IMR-90 (cell line): Measurements from ENCODE around the gene MRPL10. TPM values are rescaled to one million over a fixed set of nuclear protein-coding genes. Genes with fewer than 3 reads are reported as not detected.

Source experiments
- ATAC-seq: fragments of 200-7000 bp; cut with Tn5 transposase; 2 replicates; pipeline ENCODE4 v1.9.1; 2020; ENCODE audit warnings: low read depth, mild to moderate bottlenecking, moderate library complexity
- BruUV-seq: library from RNA; stranded (reverse); fragments of 400-500 nt; replicated peaks from 2 replicates; lab custom pipeline; 2021; lab: Mats Ljungman, UMichigan
- CTCF ChIA-PET: fragments of 300-600 bp; formaldehyde crosslinking; extraction: SDS; loops from one replicate; lab custom pipeline; 2021; ENCODE audit warnings: antibody characterized with exemption; lab: Yijun Ruan, JAX
- POLR2A ChIA-PET: fragments of 300-600 bp; sonication (Branson Sonifier 250); formaldehyde crosslinking; loops from one replicate; lab custom pipeline; 2022; ENCODE audit warnings: antibody characterized with exemption; ENCODE audit not compliant: unreplicated experiment; lab: Charles Lee
- DNase-seq: peaks from one replicate; pipeline ENCODE4 v3.0.0; 2013
- H2AFZ ChIP-seq: replicated peaks from 2 replicates; pipeline ENCODE3; 2013; ENCODE audit warnings: low read length, mild to moderate bottlenecking; ENCODE audit not compliant: poor library complexity
- H2AK5ac ChIP-seq: 2 replicates; pipeline ENCODE4 v1.6.1; 2013; ENCODE audit warnings: low read depth, low read length, inconsistent platforms
- H2AK9ac ChIP-seq: replicated peaks from 2 replicates; pipeline ENCODE3; 2013; ENCODE audit warnings: mild to moderate bottlenecking, low read depth, low read length, moderate library complexity; ENCODE audit not compliant: poor library complexity
- H2BK120ac ChIP-seq: 2 replicates; pipeline ENCODE4 v1.6.1; 2013; ENCODE audit warnings: low read depth, low read length, inconsistent platforms
- H2BK15ac ChIP-seq: 3 replicates; pipeline ENCODE4 v1.6.1; 2013; ENCODE audit warnings: low read depth, low read length, inconsistent platforms
- H2BK20ac ChIP-seq: 2 replicates; pipeline ENCODE4 v1.6.1; 2013; ENCODE audit warnings: low read depth, mild to moderate bottlenecking, inconsistent platforms, low read length, moderate library complexity
- H2BK5ac ChIP-seq: 2 replicates; pipeline ENCODE4 v1.6.1; 2013; ENCODE audit warnings: mild to moderate bottlenecking, low read depth, low read length, inconsistent platforms; ENCODE audit not compliant: poor library complexity, severe bottlenecking
- H3K14ac ChIP-seq: replicated peaks from 2 replicates; pipeline ENCODE4 v1.6.1; 2013; ENCODE audit warnings: low read depth, low read length, inconsistent platforms
- H3K18ac ChIP-seq: 2 replicates; pipeline ENCODE4 v1.6.1; 2013; ENCODE audit warnings: low read depth, low read length, control low read depth
- H3K23ac ChIP-seq: 2 replicates; pipeline ENCODE4 v1.6.1; 2013; ENCODE audit warnings: low read depth, low read length, inconsistent platforms
- H3K27ac ChIP-seq: 2 replicates; pipeline ENCODE4 v1.5.1; 2013; ENCODE audit warnings: mild to moderate bottlenecking, control low read depth, low read length; ENCODE audit not compliant: insufficient read depth
- H3K27me3 ChIP-seq: 2 replicates; pipeline ENCODE4 v1.6.1; 2013; ENCODE audit warnings: low read length; ENCODE audit not compliant: control insufficient read depth, insufficient read depth
- H3K36me3 ChIP-seq: 2 replicates; pipeline ENCODE4 v1.6.1; 2013; ENCODE audit warnings: low read length, mixed read lengths; ENCODE audit not compliant: control insufficient read depth, insufficient read depth
- H3K4ac ChIP-seq: 2 replicates; pipeline ENCODE4 v1.6.1; 2013; ENCODE audit warnings: low read depth, low read length, inconsistent platforms
- H3K4me1 ChIP-seq: 2 replicates; pipeline ENCODE4 v1.6.1; 2013; ENCODE audit warnings: low read length, mixed read lengths; ENCODE audit not compliant: control insufficient read depth, insufficient read depth
- H3K4me2 ChIP-seq: 2 replicates; pipeline ENCODE4 v1.6.1; 2013; ENCODE audit warnings: low read depth, mild to moderate bottlenecking, control low read depth, low read length, moderate library complexity
- H3K4me3 ChIP-seq: 2 replicates; pipeline ENCODE4 v1.5.1; 2013; ENCODE audit warnings: low read depth, mild to moderate bottlenecking, control low read depth, low read length, moderate library complexity; ENCODE audit not compliant: insufficient read depth
- H3K56ac ChIP-seq: 2 replicates; pipeline ENCODE4 v1.6.1; 2013; ENCODE audit warnings: low read length, inconsistent platforms; ENCODE audit not compliant: insufficient read depth; ENCODE audit errors: extremely low read depth
- H3K79me1 ChIP-seq, 2 experiments: 2 replicates each; pipeline ENCODE4 v1.6.1; 2013; ENCODE audit warnings: low read length in 2 of 2, inconsistent platforms in 1 of 2, low read depth in 1 of 2
- H3K9ac ChIP-seq: 2 replicates; pipeline ENCODE4 v1.6.1; 2013; ENCODE audit warnings: low read depth, low read length, control low read depth
- H3K9me1 ChIP-seq: 2 replicates; pipeline ENCODE4 v1.6.1; 2013; ENCODE audit warnings: low read length, inconsistent platforms; ENCODE audit not compliant: insufficient read depth
- H3K9me3 ChIP-seq: 2 replicates; pipeline ENCODE4 v1.6.1; 2013; ENCODE audit warnings: low read length; ENCODE audit not compliant: control insufficient read depth, insufficient read depth
- H4K20me1 ChIP-seq: 2 replicates; pipeline ENCODE4 v1.6.1; 2013; ENCODE audit warnings: low read length, inconsistent platforms; ENCODE audit not compliant: insufficient read depth
- H4K5ac ChIP-seq: 2 replicates; pipeline ENCODE4 v1.6.1; 2013; ENCODE audit warnings: mild to moderate bottlenecking, low read depth, low read length, control low read depth
- H4K8ac ChIP-seq, 2 experiments: 2 replicates each; pipeline ENCODE4 v1.6.1; 2013; ENCODE audit warnings: low read depth in 2 of 2, low read length in 2 of 2, control low read depth in 1 of 2, inconsistent platforms in 1 of 2
- H4K91ac ChIP-seq: 2 replicates; pipeline ENCODE4 v1.6.1; 2013; ENCODE audit warnings: low read depth, low read length, inconsistent platforms; ENCODE audit not compliant: insufficient read depth
- BHLHE40 ChIP-seq: fragments of 150-350 bp; IDR thresholded peaks from 2 replicates; pipeline ENCODE4 v1.6.1; 2016; ENCODE audit warnings: mild to moderate bottlenecking, low read depth, low read length
- CEBPB ChIP-seq: IDR thresholded peaks from 2 replicates; pipeline ENCODE4 v1.6.1; 2012; ENCODE audit warnings: low read depth, low read length, improper control_type of control experiment
- CHD1 ChIP-seq: IDR thresholded peaks from 2 replicates; pipeline ENCODE4 v1.6.1; 2012; ENCODE audit warnings: low read depth, low read length, improper control_type of control experiment
- FOS ChIP-seq: fragments of 150-350 bp; IDR thresholded peaks from 2 replicates; pipeline ENCODE4 v1.6.1; 2016; ENCODE audit warnings: low read depth, low read length
- MAFK ChIP-seq: IDR thresholded peaks from 2 replicates; pipeline ENCODE4 v1.6.1; 2012; ENCODE audit warnings: low read depth, low read length, improper control_type of control experiment
- MAZ ChIP-seq: IDR thresholded peaks from 2 replicates; pipeline ENCODE4 v1.6.1; 2012; ENCODE audit warnings: low read depth, mild to moderate bottlenecking, low read length, improper control_type of control experiment, moderate library complexity, borderline replicate concordance
- MXI1 ChIP-seq: IDR thresholded peaks from 2 replicates; pipeline ENCODE4 v1.6.1; 2012; ENCODE audit warnings: low read depth, mild to moderate bottlenecking, low read length, moderate library complexity, borderline replicate concordance
- NFE2L2 ChIP-seq: fragments of 150-350 bp; IDR thresholded peaks from 2 replicates; pipeline ENCODE4 v1.6.1; 2016; ENCODE audit warnings: low read depth, mild to moderate bottlenecking, low read length
- POLR2A ChIP-seq: IDR thresholded peaks from 2 replicates; pipeline ENCODE4 v1.6.1; 2012; ENCODE audit warnings: mild to moderate bottlenecking, low read depth, low read length
- RAD21 ChIP-seq: IDR thresholded peaks from 2 replicates; pipeline ENCODE4 v1.6.1; 2012; ENCODE audit warnings: low read length, improper control_type of control experiment
- RCOR1 ChIP-seq: IDR thresholded peaks from 2 replicates; pipeline ENCODE4 v1.6.1; 2012; ENCODE audit warnings: mild to moderate bottlenecking, low read length, improper control_type of control experiment; ENCODE audit not compliant: insufficient replicate concordance
- RFX5 ChIP-seq: IDR thresholded peaks from 2 replicates; pipeline ENCODE4 v1.8.0; 2012; ENCODE audit warnings: low read depth, mild to moderate bottlenecking, low read length, moderate library complexity
- SMC3 ChIP-seq: fragments of 150-350 bp; IDR thresholded peaks from 2 replicates; pipeline ENCODE4 v1.6.1; 2016; ENCODE audit warnings: low read depth, mild to moderate bottlenecking, antibody characterized with exemption, low read length, moderate library complexity
- WGBS, 2 experiments: methylation state at CpG; one replicate each; pipeline versions ENCODE4 v1.1.5 to v1.1.7; 2013; ENCODE audit warnings: missing lambda C conversion rate in 2 of 2; ENCODE audit not compliant: insufficient read length in 1 of 2; ENCODE audit errors: extremely low coverage in 2 of 2; 5-methylcytosine and 5-hydroxymethylcytosine counted together
- dilution Hi-C: fragments of 300-500 bp; cut with HindIII; formaldehyde crosslinking; loops from one replicate; pipeline ENCODE4 v1.14.3; 2018; ENCODE audit warnings: low sequenced_read_pairs; ENCODE audit not compliant: unreplicated experiment
- in situ Hi-C: fragments of 300-500 bp; cut with MboI; formaldehyde crosslinking; loops from 3 replicates; pipeline ENCODE4 v1.14.3; 2019; ENCODE audit warnings: low sequenced_read_pairs, inconsistent platforms, mixed read lengths
- intact Hi-C: fragments of 100-400 bp; cut with micrococcal nuclease; formaldehyde crosslinking; loops from 2 replicates; pipeline ENCODE4 v1.10.0; 2022
- polyA plus RNA-seq, 3 experiments: library from polyadenylated mRNA; depleted of rRNA; stranded (reverse); fragments of >200 nt; gene quantifications; 2 replicates each; pipeline ENCODE4 v1.2.3, GENCODE V29; 2012; ENCODE audit warnings: low replicate concordance in 1 of 3
- total RNA-seq: library from RNA; depleted of rRNA; stranded (reverse); fragments of >200 nt; gene quantifications from 2 replicates; pipeline ENCODE4 v1.2.3, GENCODE V29; 2012
- TF ChIP-seq, protein P1 (sequence below): fragments of 150-350 bp; IDR thresholded peaks from 2 replicates; pipeline ENCODE4 v1.6.1; 2016; ENCODE audit warnings: low read depth, mild to moderate bottlenecking, low read length, moderate library complexity, borderline replicate concordance

MRPL10 gene
- total and polyA plus RNA-seq, 2 of the 4 experiments (the other 2 are of a cell fraction) = 32.3 to 61.8 TPM

DNA sequence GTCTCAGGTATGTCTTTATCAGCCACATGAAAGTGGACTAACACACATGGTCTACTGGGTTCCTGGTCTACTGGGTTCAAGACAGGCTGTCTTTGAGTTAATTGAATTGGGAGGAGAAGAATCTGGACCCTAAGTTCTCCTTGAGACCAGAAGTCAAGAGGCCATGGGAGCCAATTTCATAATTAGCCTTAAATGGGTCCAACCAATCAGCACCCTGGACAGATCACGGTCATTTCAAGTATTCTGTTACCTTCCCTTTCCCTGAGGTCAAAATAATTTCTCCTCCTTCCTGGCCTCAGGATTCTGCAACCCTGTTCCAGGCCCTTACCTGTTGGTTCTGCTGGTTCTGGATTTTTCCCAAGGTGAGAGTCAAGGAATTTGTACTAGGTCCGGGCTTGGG lies 33.5 kb downstream of the MRPL10 start:
- H3K18ac ChIP-seq = no peak overlapping the region
- no peak overlapping the region for H2BK5ac ChIP-seq
- H4K8ac ChIP-seq = no peak overlapping the region
- dilution Hi-C loops (no loop called here), intact Hi-C loops (loop anchor here (5.0 kb wide), 1 partner anchor 145 kb away; no protein-coding TSS in a partner anchor), in situ Hi-C loops (no loop called here)
- ATAC-seq (no peak), DNase-seq (no peak)
- no CpG with 5 or more reads among the region's 2 CpGs for WGBS, 2 experiments
- H3K9ac ChIP-seq = no peak overlapping the region
- no peaks in the 10 kb centered on the region for H3K79me1 ChIP-seq
- CTCF ChIA-PET = no interaction called here
- no peak overlapping the region for H3K14ac ChIP-seq
- H3K9me3 ChIP-seq = no peaks in the 10 kb centered on the region
- no peak overlapping the region for H3K23ac ChIP-seq
- H3K36me3 ChIP-seq = no peaks in the 10 kb centered on the region
- no peaks in the 10 kb centered on the region for H3K4me1 ChIP-seq
- POLR2A ChIA-PET = interaction anchor here (0.7 kb wide), 1 partner anchor 158 kb away, joined by 17 read pairs; no protein-coding TSS in a partner anchor
- H4K5ac ChIP-seq = no peak overlapping the region
- no peak overlapping the region for H2AK9ac ChIP-seq
- H3K9me1 ChIP-seq = no peaks in the 10 kb centered on the region
- H3K27ac ChIP-seq = no peak overlapping the region
- no peak overlapping the region for H3K56ac ChIP-seq
- H3K4ac ChIP-seq = no peak overlapping the region
- no peak overlapping the region for H2AFZ ChIP-seq
- H3K27me3 ChIP-seq = peaks cover 41% of the 10 kb centered on the region
- BruUV-seq = no TSS peak
- no peaks in the 10 kb centered on the region; the same call in 1 of the 2 replicates for H4K20me1 ChIP-seq
- H2BK15ac ChIP-seq = no peak overlapping the region
- no peak overlapping the region for H2AK5ac ChIP-seq
- no peak overlapping the region for H3K4me3 ChIP-seq
- H3K4me2 ChIP-seq = no peak overlapping the region
- no peak overlapping the region for H2BK120ac ChIP-seq
- no peak for TF ChIP-seq MXI1
- no peak for TF ChIP-seq BHLHE40
- no peak for TF ChIP-seq CEBPB
- TF ChIP-seq RCOR1 = no peak
- no peak for TF ChIP-seq RFX5
- TF ChIP-seq, protein P1, sequence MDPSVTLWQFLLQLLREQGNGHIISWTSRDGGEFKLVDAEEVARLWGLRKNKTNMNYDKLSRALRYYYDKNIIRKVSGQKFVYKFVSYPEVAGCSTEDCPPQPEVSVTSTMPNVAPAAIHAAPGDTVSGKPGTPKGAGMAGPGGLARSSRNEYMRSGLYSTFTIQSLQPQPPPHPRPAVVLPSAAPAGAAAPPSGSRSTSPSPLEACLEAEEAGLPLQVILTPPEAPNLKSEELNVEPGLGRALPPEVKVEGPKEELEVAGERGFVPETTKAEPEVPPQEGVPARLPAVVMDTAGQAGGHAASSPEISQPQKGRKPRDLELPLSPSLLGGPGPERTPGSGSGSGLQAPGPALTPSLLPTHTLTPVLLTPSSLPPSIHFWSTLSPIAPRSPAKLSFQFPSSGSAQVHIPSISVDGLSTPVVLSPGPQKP = no peak
- no peak for TF ChIP-seq RAD21
- TF ChIP-seq CHD1 = no peak
- TF ChIP-seq SMC3 = no peak
- no peak for TF ChIP-seq NFE2L2
- TF ChIP-seq POLR2A = no peak
- TF ChIP-seq MAFK = no peak
- TF ChIP-seq FOS = no peak
- no peak for TF ChIP-seq MAZ
- no peak overlapping the region for H2BK20ac ChIP-seq
- H4K91ac ChIP-seq = no peak overlapping the region
